ENCODE measurements around the gene DBT. TPM values are rescaled to one million over a fixed set of nuclear protein-coding genes. Genes with fewer than 3 reads are reported as not detected.

DBT gene
- total RNA-seq, 6 donors from 2014 or later = 4.4 to 17.1 (median 9.8) TPM

DNA sequence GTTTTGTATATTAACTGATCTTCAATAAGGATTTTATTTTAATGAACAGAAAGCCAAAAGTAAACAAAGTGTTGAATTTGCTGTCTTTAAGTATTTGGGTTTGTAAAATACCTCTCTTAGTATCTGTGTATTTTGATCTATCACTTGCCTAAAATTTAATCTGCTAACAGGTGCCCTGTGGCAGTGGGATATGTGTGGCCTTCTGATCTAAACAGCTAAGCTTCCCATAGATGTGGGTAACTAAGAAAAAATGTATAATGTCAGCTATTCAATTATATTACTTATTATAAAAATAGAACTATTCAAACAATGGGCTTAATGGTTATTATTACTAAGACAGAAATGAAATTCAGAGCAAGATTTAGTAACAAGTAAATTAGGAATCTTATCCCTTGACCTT is 86.8 kb downstream of the DBT start:
- Histone ChIP-seq H3K9me3 (no peaks in the 10 kb centered on the region), H3K4me3 (no peak overlapping the region), H3K4me1 (no peaks in the 10 kb centered on the region), H3K27me3 (no peaks in the 10 kb centered on the region), H3K36me3 (no peaks in the 10 kb centered on the region), H3K27ac (no peak overlapping the region)
- DNase-seq (no peak), ATAC-seq (ENCODE audit: low FRiP score in 2 of 2) (no peak)
- TF ChIP-seq EP300 (IDR thresholded peaks at IDR 0.05) (no peak), POLR2AphosphoS5 (IDR thresholded peaks at IDR 0.05) (no peak), POLR2A (IDR thresholded peaks at IDR 0.05) (no peak)
- TF ChIP-seq, protein P1, sequence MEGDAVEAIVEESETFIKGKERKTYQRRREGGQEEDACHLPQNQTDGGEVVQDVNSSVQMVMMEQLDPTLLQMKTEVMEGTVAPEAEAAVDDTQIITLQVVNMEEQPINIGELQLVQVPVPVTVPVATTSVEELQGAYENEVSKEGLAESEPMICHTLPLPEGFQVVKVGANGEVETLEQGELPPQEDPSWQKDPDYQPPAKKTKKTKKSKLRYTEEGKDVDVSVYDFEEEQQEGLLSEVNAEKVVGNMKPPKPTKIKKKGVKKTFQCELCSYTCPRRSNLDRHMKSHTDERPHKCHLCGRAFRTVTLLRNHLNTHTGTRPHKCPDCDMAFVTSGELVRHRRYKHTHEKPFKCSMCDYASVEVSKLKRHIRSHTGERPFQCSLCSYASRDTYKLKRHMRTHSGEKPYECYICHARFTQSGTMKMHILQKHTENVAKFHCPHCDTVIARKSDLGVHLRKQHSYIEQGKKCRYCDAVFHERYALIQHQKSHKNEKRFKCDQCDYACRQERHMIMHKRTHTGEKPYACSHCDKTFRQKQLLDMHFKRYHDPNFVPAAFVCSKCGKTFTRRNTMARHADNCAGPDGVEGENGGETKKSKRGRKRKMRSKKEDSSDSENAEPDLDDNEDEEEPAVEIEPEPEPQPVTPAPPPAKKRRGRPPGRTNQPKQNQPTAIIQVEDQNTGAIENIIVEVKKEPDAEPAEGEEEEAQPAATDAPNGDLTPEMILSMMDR (IDR thresholded peaks at IDR 0.05) = no peak

DNA sequence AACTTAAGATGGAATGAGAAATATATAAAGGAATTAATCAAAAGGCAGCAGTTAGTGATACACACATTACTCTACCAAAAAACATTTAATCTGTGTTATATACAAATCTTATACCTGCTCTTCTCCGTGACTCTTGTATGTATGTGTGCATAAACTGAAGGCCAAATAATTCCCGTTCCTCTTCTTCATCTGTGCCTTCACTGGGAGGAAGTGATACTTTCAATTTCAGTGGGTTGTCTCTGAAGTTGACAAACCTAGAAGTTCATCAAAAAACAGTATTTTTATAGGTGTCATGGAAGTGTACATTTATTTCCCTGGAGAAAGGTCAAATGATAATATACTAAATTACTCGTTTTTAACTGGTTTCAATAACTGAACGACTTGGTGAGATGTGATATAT is 97.4 kb downstream of the DBT start:
- H3K9me3 ChIP-seq = no peaks in the 10 kb centered on the region
- DNase-seq = no peak
- H3K36me3 ChIP-seq = peaks cover 0 to 33% (median 14%) of the 10 kb centered on the region in 4 donors
- H3K27me3 ChIP-seq = no peaks in the 10 kb centered on the region
- H3K4me3 ChIP-seq = no peak overlapping the region
- TF ChIP-seq POLR2AphosphoS5 (IDR thresholded peaks at IDR 0.05) = no peak
- TF ChIP-seq EP300 (IDR thresholded peaks at IDR 0.05) = no peak
- TF ChIP-seq, protein P1 (IDR thresholded peaks at IDR 0.05) = no peak
- TF ChIP-seq POLR2A (IDR thresholded peaks at IDR 0.05) = no peak
- no peak for ATAC-seq (ENCODE audit: low FRiP score in 2 of 2)
- H3K27ac ChIP-seq = no peak overlapping the region
- WGBS, 2 donors = 70 to 72% methylated on average over 4 of the region's 4 CpGs
- H3K4me1 ChIP-seq = no peaks in the 10 kb centered on the region

DNA sequence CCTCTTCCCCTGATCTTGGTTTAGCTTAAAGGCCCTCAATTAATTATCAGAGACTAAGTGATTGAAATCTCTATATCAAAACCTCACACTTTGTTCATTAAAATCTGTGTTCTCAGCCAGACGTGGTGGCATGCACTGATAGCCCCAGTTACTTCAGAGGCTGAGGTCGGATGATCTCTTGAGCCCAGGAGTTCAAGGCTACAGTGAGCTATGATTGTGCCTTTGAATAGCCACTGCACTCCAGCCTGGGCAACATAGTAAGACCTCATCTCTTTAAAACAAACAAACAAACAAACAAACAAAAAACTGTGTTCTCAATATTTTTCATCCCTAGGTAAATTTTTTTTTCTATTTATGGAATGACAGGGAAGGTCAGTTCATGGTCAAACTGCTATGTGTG is 98.0 kb downstream of the DBT start:
- DNase-seq = no peak
- no peaks in the 10 kb centered on the region for H3K4me1 ChIP-seq
- no peak overlapping the region for H3K27ac ChIP-seq
- WGBS, 2 donors = 73 to 76% methylated on average over 2 of the region's 2 CpGs
- ATAC-seq (ENCODE audit: low FRiP score in 2 of 2) = no peak
- TF ChIP-seq, protein P1 (IDR thresholded peaks at IDR 0.05) = no peak
- no peak for TF ChIP-seq POLR2AphosphoS5 (IDR thresholded peaks at IDR 0.05)
- no peak for TF ChIP-seq EP300 (IDR thresholded peaks at IDR 0.05)
- TF ChIP-seq POLR2A (IDR thresholded peaks at IDR 0.05) = no peak
- no peaks in the 10 kb centered on the region for H3K9me3 ChIP-seq
- no peaks in the 10 kb centered on the region for H3K27me3 ChIP-seq
- H3K4me3 ChIP-seq = no peak overlapping the region
- peaks cover 0 to 39% (median 18%) of the 10 kb centered on the region in 4 donors for H3K36me3 ChIP-seq

DNA sequence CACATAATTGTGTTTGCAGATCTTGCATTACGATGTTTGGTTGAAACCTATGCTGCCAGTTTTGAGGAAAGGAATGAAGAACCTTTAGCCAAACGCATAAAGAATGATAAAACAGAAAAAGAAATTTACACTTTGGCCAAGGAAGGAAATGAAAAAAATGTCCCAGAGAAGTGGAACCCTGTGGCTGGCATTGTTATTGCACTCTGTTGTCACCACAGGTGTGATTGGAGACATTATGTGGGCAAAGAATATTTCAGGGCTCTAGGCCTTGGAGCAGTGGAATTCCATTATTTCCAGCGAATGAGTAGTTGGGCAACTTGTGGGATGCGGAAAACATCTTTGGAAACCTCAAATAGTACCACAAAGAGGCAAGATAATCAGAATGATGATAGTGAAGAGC is 101.8 kb downstream of the DBT start:
- WGBS, 2 donors = 89 to 92% methylated on average over 4 of the region's 4 CpGs
- Histone ChIP-seq H3K9me3 (no peaks in the 10 kb centered on the region), H3K27me3 (no peaks in the 10 kb centered on the region), H3K36me3 (peaks cover 0 to 77% (median 46%) of the 10 kb centered on the region in 4 donors), H3K4me3 (no peak overlapping the region), H3K27ac (no peak overlapping the region), H3K4me1 (no peaks in the 10 kb centered on the region)
- ATAC-seq (ENCODE audit: low FRiP score in 2 of 2) (no peak), DNase-seq (no peak)
- TF ChIP-seq, protein P1 (IDR thresholded peaks at IDR 0.05) = no peak

DNA sequence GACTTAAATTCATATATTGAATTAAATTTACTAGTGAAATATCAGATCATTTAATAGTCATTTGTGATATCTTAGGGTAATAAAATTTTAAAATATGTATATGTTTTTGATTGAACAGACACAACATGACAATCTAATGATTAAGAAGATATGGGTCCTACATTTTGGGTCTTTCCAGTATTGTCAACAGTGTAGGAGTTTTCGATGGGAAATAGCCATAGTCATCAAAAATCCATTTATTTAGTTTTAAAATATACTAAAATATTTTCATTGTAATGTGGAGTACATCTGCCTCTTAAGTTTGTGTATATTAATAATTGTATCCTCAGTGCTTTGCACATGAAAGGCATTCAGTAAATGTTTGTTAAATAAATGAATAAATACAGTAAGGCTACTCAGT is 102.7 kb downstream of the DBT start:
- Histone ChIP-seq H3K9me3 (no peaks in the 10 kb centered on the region), H3K4me3 (no peak overlapping the region), H3K36me3 (peaks cover 4 to 86% (median 46%) of the 10 kb centered on the region in 4 donors), H3K4me1 (no peaks in the 10 kb centered on the region), H3K27me3 (no peaks in the 10 kb centered on the region), H3K27ac (no peak overlapping the region)
- TF ChIP-seq EP300 (IDR thresholded peaks at IDR 0.05) (no peak), POLR2AphosphoS5 (IDR thresholded peaks at IDR 0.05) (no peak), POLR2A (IDR thresholded peaks at IDR 0.05) (no peak)
- TF ChIP-seq, protein P1 (IDR thresholded peaks at IDR 0.05) = no peak
- DNase-seq = no peak
- WGBS, 2 donors = 97 to 100% methylated on average over 1 of the region's 1 CpG
- no peak for ATAC-seq (ENCODE audit: low FRiP score in 2 of 2)
